AG04450 (cell line): Measurements from ENCODE around the gene RILPL1. TPM values are rescaled to one million over a fixed set of nuclear protein-coding genes. Genes with fewer than 3 reads are reported as not detected.
"Not testable (repeated sequence)": the region's sequence is repeated elsewhere in the genome, so short reads cannot be mapped to it uniquely, and the experiment has no call there.

Experiments
- CTCF ChIA-PET: fragments of 300-600, 350-600 bp; formaldehyde crosslinking; extraction: SDS; loops from one replicate; lab custom pipeline; 2022; ENCODE audit warnings: antibody characterized with exemption, inconsistent platforms; lab: Charles Lee
- POLR2A ChIA-PET: fragments of 350-600 bp; formaldehyde crosslinking; extraction: SDS; loops from one replicate; lab custom pipeline; 2021; ENCODE audit warnings: antibody characterized with exemption, inconsistent platforms; lab: Yijun Ruan, JAX
- DNase-seq: peaks from one replicate; pipeline ENCODE4 v3.0.0-alpha.2; 2011; ENCODE audit warnings: low read depth, low spot score
- H3K27ac ChIP-seq: one replicate; pipeline ENCODE4 v1.5.1; 2012; ENCODE audit warnings: low read depth, low read length, control low read depth
- H3K27me3 ChIP-seq: one replicate; pipeline ENCODE4 v1.6.0; 2012; ENCODE audit warnings: low read length; ENCODE audit not compliant: control insufficient read depth, insufficient read depth
- H3K4me3 ChIP-seq: 2 replicates; pipeline ENCODE4 v1.5.1; 2011; ENCODE audit warnings: mild to moderate bottlenecking, low read depth, low read length, control low read depth
- H3K9me3 ChIP-seq: 2 replicates; pipeline ENCODE4 v1.5.1; 2012; ENCODE audit warnings: low read length; ENCODE audit not compliant: control insufficient read depth, insufficient read depth
- CTCF ChIP-seq: IDR thresholded peaks from 2 replicates; pipeline ENCODE4 v1.5.1; 2011; ENCODE audit warnings: low read depth, low read length, control low read depth, inconsistent platforms
- polyA plus RNA-seq: library from polyadenylated mRNA; depleted of rRNA; stranded (reverse); fragments of >200 nt; gene quantifications from 2 replicates; pipeline ENCODE4 v1.2.3, GENCODE V29; 2011

The RILPL1 gene
- polyA plus RNA-seq, 1 experiment: 18.7 TPM

- ChIA-PET POLR2A (no interaction called here), CTCF (no interaction called here)
- Histone ChIP-seq H3K9me3 (no peaks in the 10 kb centered on the region), H3K27ac (no peak overlapping the region), H3K27me3 (no peaks in the 10 kb centered on the region), H3K4me3 (no peak overlapping the region)
- TF ChIP-seq CTCF: no peak
- DNase-seq: no peak
These were observed 61.1 kb downstream of the RILPL1 start for GRCh38 chr12:123472438-123472849.

GRCh38 chr12:123471374-123472068 is 62.0 kb downstream of the RILPL1 start:
- POLR2A ChIA-PET: interaction anchor here (0.8 kb wide), 1 partner anchor 14 kb away, joined by 11 read pairs; the partner anchor contains the start of gene SNRNP35

GRCh38 chr12:123469978-123470377 is 63.5 kb downstream of the RILPL1 start:
- Histone ChIP-seq H3K9me3 (no peaks in the 10 kb centered on the region), H3K27ac (no peak overlapping the region), H3K4me3 (no peak overlapping the region), H3K27me3 (no peaks in the 10 kb centered on the region)
- TF ChIP-seq CTCF: no peak
- DNase-seq: no peak
- POLR2A ChIA-PET: no interaction called here
- CTCF ChIA-PET: interaction anchor here (0.5 kb wide), 1 partner anchor 103 kb away, joined by 3 read pairs; no protein-coding TSS in a partner anchor

More at GRCh38 chr12:123471374-123472068, 62.0 kb downstream of the RILPL1 start:
- peak; percentile 84 for DNase-seq
- Histone ChIP-seq H3K27me3 (no peaks in the 10 kb centered on the region), H3K27ac (peak overlapping the region; percentile 80), H3K9me3 (no peaks in the 10 kb centered on the region), H3K4me3 (no peak overlapping the region)
- TF ChIP-seq CTCF: no peak
- CTCF ChIA-PET: no interaction called here

- Histone ChIP-seq H3K9me3 (no peaks in the 10 kb centered on the region), H3K27me3 (no peaks in the 10 kb centered on the region), H3K4me3 (no peak overlapping the region), H3K27ac (no peak overlapping the region)
- TF ChIP-seq CTCF: no peak
- no peak for DNase-seq
- CTCF ChIA-PET: interaction anchor here (0.6 kb wide), 1 partner anchor 104 kb away, joined by 3 read pairs; no protein-coding TSS in a partner anchor
- POLR2A ChIA-PET: interaction anchor here (0.7 kb wide), 1 partner anchor 54 kb away, joined by 5 read pairs; no protein-coding TSS in a partner anchor
These were observed 64.7 kb downstream of the RILPL1 start for GRCh38 chr12:123468786-123469185.

- CTCF ChIA-PET: no interaction called here
- no peak overlapping the region for H3K27ac ChIP-seq
- no peak for DNase-seq
- H3K9me3 ChIP-seq: no peaks in the 10 kb centered on the region
- no peak overlapping the region for H3K4me3 ChIP-seq
- TF ChIP-seq CTCF: no peak
- POLR2A ChIA-PET: no interaction called here
- H3K27me3 ChIP-seq: no peaks in the 10 kb centered on the region
These were observed 68.4 kb downstream of the RILPL1 start for GRCh38 chr12:123465084-123465483.

- POLR2A ChIA-PET: interaction anchor here (0.7 kb wide), 1 partner anchor 26 kb away, joined by 3 read pairs; no protein-coding TSS in a partner anchor
- CTCF ChIA-PET, H3K27me3 ChIP-seq, H3K27ac ChIP-seq, H3K4me3 ChIP-seq, H3K9me3 ChIP-seq, DNase-seq: not testable (repeated sequence)
These were observed 70.3 kb downstream of the RILPL1 start for GRCh38 chr12:123463174-123463573.
